Mucosa of descending colon (tissue), 3 donors: Measurements from ENCODE around the gene CS. TPM values are rescaled to one million over a fixed set of nuclear protein-coding genes. Genes with fewer than 3 reads are reported as not detected.

Experiments
- ATAC-seq: fragments of 200-7000 bp; cut with Tn5 transposase; one replicate; pipeline ENCODE4 v1.9.1; 2020; ENCODE audit warnings: mild to moderate bottlenecking, moderate library complexity
- DNase-seq, 3 donors: peaks; one replicate each; pipeline ENCODE4 v3.0.0-alpha.2; 2020
- H3K36me3 ChIP-seq: fragments of 200-600 bp; one replicate; pipeline ENCODE4 v1.8.0; 2021; ENCODE audit warnings: low read depth, mild to moderate bottlenecking
- H3K4me1 ChIP-seq: fragments of 200-600 bp; one replicate; pipeline ENCODE4 v1.8.0; 2021; ENCODE audit warnings: low read depth, mild to moderate bottlenecking
- H3K4me3 ChIP-seq: fragments of 200-600 bp; one replicate; pipeline ENCODE4 v1.8.0; 2021; ENCODE audit warnings: mild to moderate bottlenecking
- H3K9me3 ChIP-seq: fragments of 200-600 bp; one replicate; pipeline ENCODE4 v1.8.0; 2021; ENCODE audit warnings: mild to moderate bottlenecking
- CTCF ChIP-seq: fragments of 200-600 bp; IDR thresholded peaks from one replicate; pipeline ENCODE4 v1.8.0; 2022; ENCODE audit warnings: antibody characterized with exemption, mild to moderate bottlenecking
- intact Hi-C, 2 donors: fragments of 100-400 bp; cut with DNase I in 1 of 2; cut with micrococcal nuclease in 1 of 2; formaldehyde crosslinking; loops; one replicate each; pipeline versions ENCODE4 v1.11.0 to v1.11.1; 2022; cut with DNase I, micrococcal nuclease
- total RNA-seq, 3 donors: library from RNA; stranded (reverse); fragmentation: NEBNext Ultra II Directional in 2 of 3; extraction: Animal tissue kit (Norgen Biotek cat#: 25700) in 2 of 3; gene quantifications; one replicate each; pipeline versions ENCODE4 v1.2.1 to v1.2.4, GENCODE V29; 2021 to 2023
- donor health status: DM: no; HTN: no; CAD: no; lungs with moderate emphysema.
- donor health status: DM: no; HTN: no; CAD: no.
- donor health status: DM: no; HTN: yes; CAD: no.

The CS gene
- total RNA-seq, 3 donors from 2014 or later = 261 to 344 (median 332) TPM

DNA sequence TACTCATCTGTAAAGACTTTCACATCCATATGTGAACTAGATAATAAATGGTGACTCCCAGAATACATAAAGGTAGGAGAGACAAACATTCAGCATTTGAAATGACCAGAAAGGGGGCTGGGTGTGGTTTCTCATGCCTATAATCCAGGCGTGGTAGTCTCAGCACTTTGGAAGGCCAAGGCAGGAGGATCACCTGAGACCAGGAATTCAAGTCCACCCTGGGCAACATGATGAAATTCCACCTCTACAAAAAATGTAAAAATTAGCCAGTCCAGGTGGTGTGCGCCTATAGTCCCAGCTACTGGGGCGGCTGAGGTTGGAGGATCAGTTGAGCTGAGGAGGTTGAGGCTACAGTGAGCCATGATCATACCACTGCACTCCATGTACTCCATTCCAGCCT, 4.1 kb upstream of the CS start:
- no peak for TF ChIP-seq CTCF
- Histone ChIP-seq H3K4me1 (peaks cover 10% of the 10 kb centered on the region), H3K4me3 (no peak overlapping the region), H3K9me3 (no peaks in the 10 kb centered on the region), H3K36me3 (no peaks in the 10 kb centered on the region)
- intact Hi-C loops = no loop called here
- DNase-seq (no peak), ATAC-seq (no peak)

- peak; percentile 4 for ATAC-seq
- Histone ChIP-seq H3K9me3 (no peaks in the 10 kb centered on the region), H3K4me3 (peak overlapping the region; percentile 49), H3K36me3 (no peaks in the 10 kb centered on the region), H3K4me1 (peaks cover 41% of the 10 kb centered on the region)
- TF ChIP-seq CTCF = no peak
- intact Hi-C loops = no loop called here
- no peak for DNase-seq
Measured at GRCh38 chr12:56300644-56301464, 724 bp upstream of the CS start.

DNA sequence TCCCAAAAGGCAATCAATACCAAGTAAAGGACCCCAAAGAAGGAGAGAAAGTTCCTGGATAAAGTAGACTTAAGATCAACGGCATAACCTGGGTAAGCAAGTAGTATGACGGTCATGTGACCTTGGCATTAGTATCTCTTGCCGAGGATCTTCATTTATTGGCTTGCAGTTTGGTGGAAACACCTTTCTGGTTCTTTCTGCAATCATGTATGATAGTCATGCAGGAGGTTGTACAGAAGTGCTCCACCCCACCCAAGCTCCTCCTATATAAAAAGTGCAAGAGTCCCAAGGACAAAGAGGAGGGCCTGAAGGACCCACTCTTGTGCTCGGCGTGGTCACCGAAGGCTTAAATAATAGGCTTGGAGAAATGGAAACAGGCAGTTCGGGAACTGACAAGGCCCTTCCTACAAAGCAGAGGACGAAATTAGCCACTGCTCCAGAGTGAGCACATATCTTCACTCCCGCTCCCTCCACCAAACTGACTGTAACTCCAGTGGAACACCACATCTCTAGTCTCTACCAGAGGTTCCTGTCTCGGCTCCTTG, 750 bp downstream of the CS start:
- peak; percentile 58 for ATAC-seq
- peak overlapping the region; percentile 49 for H3K4me3 ChIP-seq
- H3K36me3 ChIP-seq = no peaks in the 10 kb centered on the region
- TF ChIP-seq CTCF = no peak
- H3K9me3 ChIP-seq = no peaks in the 10 kb centered on the region
- intact Hi-C loops = no loop called here
- peak in 2 of 3 donors; percentile 52 to 72 for DNase-seq
- peaks cover 41% of the 10 kb centered on the region for H3K4me1 ChIP-seq

DNA sequence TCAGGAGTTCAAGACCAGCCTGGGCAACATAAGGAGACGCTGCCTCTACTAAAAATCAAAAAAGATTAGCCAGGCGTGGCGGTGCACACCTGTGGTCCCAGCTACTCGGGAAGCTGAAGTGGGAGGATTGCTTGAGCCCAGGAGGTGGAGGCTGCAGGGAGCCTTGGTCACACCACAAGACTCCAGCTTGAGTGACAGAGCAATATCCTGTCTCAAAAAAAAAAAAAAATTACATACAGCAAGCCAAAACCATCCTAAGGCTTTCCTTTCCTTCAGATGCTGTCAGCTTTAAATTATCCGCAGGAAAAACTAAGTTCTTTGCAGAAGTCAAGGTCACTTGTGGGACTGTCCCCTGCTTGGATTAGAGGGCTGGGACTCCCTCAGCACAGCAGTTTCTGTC, 1.3 kb downstream of the CS start:
- DNase-seq (no peak), ATAC-seq (no peak)
- H3K4me3 ChIP-seq = no peak overlapping the region
- no peak for TF ChIP-seq CTCF
- H3K4me1 ChIP-seq = peaks cover 41% of the 10 kb centered on the region
- intact Hi-C loops = no loop called here
- no peaks in the 10 kb centered on the region for H3K9me3 ChIP-seq
- no peaks in the 10 kb centered on the region for H3K36me3 ChIP-seq

DNA sequence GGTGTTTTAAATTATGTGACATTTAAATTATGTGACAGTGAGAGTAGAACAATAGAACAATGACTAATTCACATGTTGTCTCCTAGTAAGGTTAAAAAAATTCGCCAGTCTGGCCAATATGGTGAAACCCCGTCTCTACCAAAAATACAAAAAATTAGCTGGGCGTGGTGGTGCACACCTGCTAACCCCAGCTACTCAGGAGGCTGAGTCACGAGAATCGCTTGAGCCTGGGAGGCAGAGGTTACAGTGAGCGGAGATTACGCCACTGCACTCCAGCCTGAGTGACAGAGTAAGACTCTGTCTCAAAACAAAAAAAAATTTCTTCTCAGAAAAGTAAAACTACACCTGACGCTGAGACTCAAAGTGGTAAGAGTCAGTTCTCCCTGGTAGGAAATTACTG, 2.7 kb downstream of the CS start:
- Histone ChIP-seq H3K4me1 (peaks cover 41% of the 10 kb centered on the region), H3K4me3 (no peak overlapping the region), H3K9me3 (no peaks in the 10 kb centered on the region), H3K36me3 (no peaks in the 10 kb centered on the region)
- no peak for TF ChIP-seq CTCF
- ATAC-seq (no peak), DNase-seq (no peak)
- intact Hi-C loops = no loop called here
